Adrenal gland (tissue), 12 donors: ENCODE results near the gene CD59. TPM values are rescaled to one million over a fixed set of nuclear protein-coding genes. Genes with fewer than 3 reads are reported as not detected.

Source experiments
- DNase-seq, 7 donors: peaks; one replicate each; pipeline ENCODE4 v3.0.0-alpha.2; 2019 to 2020
- H3K27ac ChIP-seq, 5 donors: fragments of 200-600 bp; sonication (generic) in 4 of 5; 1 replicate in 3 of 5; 2 replicates in 2 of 5; pipeline versions ENCODE4 v1.5.1 to v1.8.0; 2016 to 2020; ENCODE audit warnings: mild to moderate bottlenecking in 1 of 5
- H3K27me3 ChIP-seq: fragments of 200-600 bp; 2 replicates; pipeline ENCODE4 v1.8.0; 2021
- H3K36me3 ChIP-seq, 2 donors: fragments of 200-600 bp; replicated peaks in 1 of 2; 1 replicate in 1 of 2; 2 replicates in 1 of 2; pipeline versions ENCODE4 v1.5.1 to v1.8.0; 2018 to 2022
- H3K4me1 ChIP-seq, 2 donors: fragments of 200-600 bp; replicated peaks in 1 of 2; 1 replicate in 1 of 2; 2 replicates in 1 of 2; pipeline versions ENCODE4 v1.5.1 to v1.8.0; 2018 to 2021
- H3K4me3 ChIP-seq, 4 donors: fragments of 200-600 bp; sonication (generic) in 3 of 4; one replicate each; pipeline ENCODE4 v1.5.1; 2016 to 2018
- H3K9me3 ChIP-seq, 3 donors: fragments of 200-600 bp; sonication (generic) in 1 of 3; replicated peaks in 1 of 3; 1 replicate in 2 of 3; 2 replicates in 1 of 3; pipeline versions ENCODE4 v1.5.1 to v1.8.0; 2016 to 2021
- POLR2A ChIP-seq, 2 donors: fragments of 450-650 bp; IDR thresholded peaks; one replicate each; pipeline ENCODE4 v1.6.1; 2017; ENCODE audit warnings: antibody characterized with exemption in 2 of 2, mild to moderate bottlenecking in 2 of 2, moderate library complexity in 1 of 2
- WGBS, 4 donors: extraction: QIAGEN DNeasy Blood & Tissue Kit in 2 of 4; methylation state at CpG; one replicate each; pipeline versions ENCODE4 v1.1.5 to v1.1.7; 2013 to 2017; 5-methylcytosine and 5-hydroxymethylcytosine counted together
- intact Hi-C, 2 donors: fragments of 100-400 bp; cut with DNase I; formaldehyde crosslinking; loops; one replicate each; pipeline versions ENCODE4 v1.14.1 to v1.15.0; 2022 to 2023
- polyA plus RNA-seq, 3 donors: library from polyadenylated mRNA; stranded (reverse); fragments of 200-250 nt in 2 of 3; fragments of 350-450 nt in 1 of 3; fragmentation: Illumina TruSeq in 1 of 3; extraction: RNeasy Lipid Tissue Mini Kit (QIAGEN cat#74804) in 1 of 3; gene quantifications; one replicate each; pipeline ENCODE4 v1.2.3, GENCODE V29; 2013 to 2014
- total RNA-seq, 9 donors: library from RNA; depleted of rRNA in 4 of 9; stranded (reverse); fragments of >200 nt in 4 of 9; fragments of 120-200 nt in 1 of 9; fragmentation: NEBNext Ultra II Directional in 1 of 9; extraction: Animal tissue kit (Norgen Biotek cat#: 25700) in 1 of 9; gene quantifications; one replicate each; pipeline versions ENCODE4 v1.1.0 to v1.2.4, GENCODE V29; 2013 to 2023
- TF ChIP-seq, protein P1 (sequence below), 6 experiments: fragments of 450-650 bp in 4 of 6; fragments of 200-600 bp in 2 of 6; sonication (generic) in 1 of 6; IDR thresholded peaks; 1 replicate in 5 of 6; 2 replicates in 1 of 6; pipeline versions ENCODE4 v1.5.1 to v1.8.0; 2016 to 2021; ENCODE audit warnings: antibody characterized with exemption in 6 of 6, mild to moderate bottlenecking in 2 of 6, moderate library complexity in 1 of 6
- donor health status: healthy with polysubstance abuse.
- donor health status: Bipolar disorder and iron deficiency.
- donor health status: DM: yes; HTN: yes; CAD: no.
- donor health status: DM: no; HTN: no; CAD: no.
- donor health status: DM: no; HTN: no; CAD: no.
- donor health status: DM: yes; HTN: yes; CAD: no.

CD59 gene
- total and polyA plus RNA-seq, 12 donors: 59.5 to 562 (median 405) TPM

DNA sequence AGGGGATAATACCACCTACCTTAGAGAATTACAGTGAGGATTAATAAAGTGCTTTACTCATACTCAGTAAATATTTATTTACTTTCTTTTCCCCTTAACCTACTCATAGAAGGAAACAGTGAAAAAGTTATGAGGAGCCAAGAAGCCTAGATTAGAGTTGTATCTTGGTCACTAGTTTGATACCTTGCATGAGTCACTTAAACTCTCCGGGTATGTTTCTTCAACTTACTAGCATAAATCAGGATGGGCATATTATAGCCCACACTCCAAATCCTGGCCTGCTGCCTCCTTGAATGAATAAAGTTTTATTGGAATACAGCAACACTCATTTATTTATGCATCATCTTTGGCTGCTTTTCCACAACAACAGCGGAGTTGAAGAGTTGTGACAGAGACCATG, 29.9 kb upstream of the CD59 start:
- TF ChIP-seq, protein P1, sequence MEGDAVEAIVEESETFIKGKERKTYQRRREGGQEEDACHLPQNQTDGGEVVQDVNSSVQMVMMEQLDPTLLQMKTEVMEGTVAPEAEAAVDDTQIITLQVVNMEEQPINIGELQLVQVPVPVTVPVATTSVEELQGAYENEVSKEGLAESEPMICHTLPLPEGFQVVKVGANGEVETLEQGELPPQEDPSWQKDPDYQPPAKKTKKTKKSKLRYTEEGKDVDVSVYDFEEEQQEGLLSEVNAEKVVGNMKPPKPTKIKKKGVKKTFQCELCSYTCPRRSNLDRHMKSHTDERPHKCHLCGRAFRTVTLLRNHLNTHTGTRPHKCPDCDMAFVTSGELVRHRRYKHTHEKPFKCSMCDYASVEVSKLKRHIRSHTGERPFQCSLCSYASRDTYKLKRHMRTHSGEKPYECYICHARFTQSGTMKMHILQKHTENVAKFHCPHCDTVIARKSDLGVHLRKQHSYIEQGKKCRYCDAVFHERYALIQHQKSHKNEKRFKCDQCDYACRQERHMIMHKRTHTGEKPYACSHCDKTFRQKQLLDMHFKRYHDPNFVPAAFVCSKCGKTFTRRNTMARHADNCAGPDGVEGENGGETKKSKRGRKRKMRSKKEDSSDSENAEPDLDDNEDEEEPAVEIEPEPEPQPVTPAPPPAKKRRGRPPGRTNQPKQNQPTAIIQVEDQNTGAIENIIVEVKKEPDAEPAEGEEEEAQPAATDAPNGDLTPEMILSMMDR (IDR thresholded peaks at IDR 0.05): no peak
- no peak for TF ChIP-seq POLR2A (IDR thresholded peaks at IDR 0.05)
- no peak for DNase-seq
- no peak overlapping the region for H3K27ac ChIP-seq
- intact Hi-C loops: no loop called here
- 79 to 85% (median 80%) methylated on average over 2 of the region's 2 CpGs for WGBS, 4 donors
- no peaks in the 10 kb centered on the region for H3K27me3 ChIP-seq
- H3K36me3 ChIP-seq: peaks cover 0 to 46% of the 10 kb centered on the region in 2 donors
- H3K4me1 ChIP-seq: no peaks in the 10 kb centered on the region
- no peak overlapping the region for H3K4me3 ChIP-seq
- H3K9me3 ChIP-seq: peaks cover 0 to 7% (median 0%) of the 10 kb centered on the region in 3 donors

DNA sequence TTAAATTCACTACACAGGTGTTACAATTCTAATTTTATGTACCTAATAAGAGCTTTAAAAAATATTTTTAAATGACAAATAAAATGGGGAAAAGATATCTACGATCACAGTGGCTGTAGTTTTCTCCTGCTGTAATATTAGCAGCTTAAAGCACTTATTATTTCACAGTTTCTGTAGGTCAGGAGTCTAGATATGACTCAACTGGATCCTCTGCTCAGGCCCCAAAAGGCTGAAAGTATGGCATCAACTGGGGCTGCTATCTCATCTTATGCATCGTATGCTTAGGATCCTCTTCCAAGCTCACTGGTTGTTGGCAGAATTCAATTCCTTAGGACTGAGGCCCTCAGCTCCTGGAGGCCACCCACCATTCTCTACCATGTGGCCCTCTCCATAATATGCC, 25.2 kb upstream of the CD59 start:
- no peaks in the 10 kb centered on the region for H3K27me3 ChIP-seq
- H3K4me3 ChIP-seq: no peak overlapping the region
- H3K4me1 ChIP-seq: no peaks in the 10 kb centered on the region
- no peak overlapping the region for H3K27ac ChIP-seq
- no peak for DNase-seq
- H3K9me3 ChIP-seq: peaks cover 0 to 7% (median 0%) of the 10 kb centered on the region in 3 donors
- intact Hi-C loops: no loop called here
- WGBS, 4 donors: 96 to 98% (median 97%) methylated on average over 2 of the region's 2 CpGs
- peaks cover 0 to 36% of the 10 kb centered on the region in 2 donors for H3K36me3 ChIP-seq
- no peak for TF ChIP-seq POLR2A (IDR thresholded peaks at IDR 0.05)
- TF ChIP-seq, protein P1 (IDR thresholded peaks at IDR 0.05): no peak

DNA sequence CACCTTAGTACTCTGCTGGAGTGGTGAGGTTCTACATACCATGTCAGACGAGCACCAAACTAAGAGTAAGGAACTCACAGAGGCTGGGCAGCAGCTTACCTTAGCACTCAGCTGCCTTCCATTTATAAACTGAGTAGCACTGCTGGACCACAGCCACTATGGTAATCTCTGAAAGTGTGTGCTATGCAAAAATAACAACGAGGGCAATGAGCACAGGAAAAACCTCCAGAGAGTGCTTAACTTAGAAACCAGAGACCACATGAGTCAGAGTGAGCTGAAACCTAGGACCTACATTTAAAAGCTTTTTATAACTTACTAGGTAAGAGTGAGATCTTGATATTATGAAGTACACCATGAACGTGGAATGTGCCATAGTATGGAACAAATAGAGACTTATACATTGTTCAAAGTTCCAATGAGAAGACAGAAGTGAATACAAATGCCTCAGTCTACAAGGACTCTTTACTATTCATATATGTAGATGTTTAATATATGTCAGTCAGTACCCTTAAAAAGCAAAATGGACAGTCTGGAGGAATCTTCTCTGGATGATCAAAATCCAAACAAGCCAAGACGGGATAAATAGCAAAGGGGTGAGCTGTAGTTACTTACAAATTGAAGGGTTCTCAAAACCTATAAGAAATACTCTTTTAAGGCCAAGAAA, 17.2 kb upstream of the CD59 start:
- Histone ChIP-seq H3K36me3 (peaks cover 0 to 58% of the 10 kb centered on the region in 2 donors), H3K4me1 (no peaks in the 10 kb centered on the region), H3K9me3 (no peaks in the 10 kb centered on the region), H3K4me3 (no peak overlapping the region), H3K27ac (no peak overlapping the region), H3K27me3 (no peaks in the 10 kb centered on the region)
- no peak for TF ChIP-seq POLR2A (IDR thresholded peaks at IDR 0.05)
- TF ChIP-seq, protein P1 (IDR thresholded peaks at IDR 0.05): no peak
- DNase-seq: no peak
- intact Hi-C loops: no loop called here
- 58 to 70% (median 66%) methylated on average over 4 of the region's 4 CpGs for WGBS, 4 donors

DNA sequence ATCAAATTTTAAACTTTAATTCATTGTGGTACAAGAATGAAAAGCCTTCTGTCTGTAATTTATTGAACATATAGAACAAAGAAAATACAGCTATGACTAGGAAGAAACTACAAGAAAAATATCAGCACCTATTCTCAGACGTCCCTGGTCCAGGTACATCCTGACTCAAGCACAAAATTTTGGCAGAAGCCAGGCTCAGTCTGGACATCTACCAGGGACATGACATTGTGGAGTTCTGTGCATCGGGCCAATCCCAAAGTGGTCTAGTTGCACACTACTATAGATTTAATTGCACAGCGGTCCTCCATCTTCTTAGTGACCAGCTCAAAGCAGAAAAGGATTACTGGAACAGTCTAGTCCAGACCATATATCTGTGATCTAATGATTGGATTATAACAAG, 15.7 kb upstream of the CD59 start:
- peaks cover 0 to 65% of the 10 kb centered on the region in 2 donors for H3K36me3 ChIP-seq
- H3K27ac ChIP-seq: no peak overlapping the region
- no peaks in the 10 kb centered on the region for H3K27me3 ChIP-seq
- intact Hi-C loops: no loop called here
- TF ChIP-seq, protein P1 (IDR thresholded peaks at IDR 0.05): no peak
- TF ChIP-seq POLR2A (IDR thresholded peaks at IDR 0.05): no peak
- no peaks in the 10 kb centered on the region for H3K4me1 ChIP-seq
- no peak for DNase-seq
- no peak overlapping the region for H3K4me3 ChIP-seq
- no peaks in the 10 kb centered on the region for H3K9me3 ChIP-seq
- 82 to 87% (median 86%) methylated on average over 3 of the region's 3 CpGs for WGBS, 4 donors
